ENCODE data around the gene SNX20.

The SNX20 gene

DNA sequence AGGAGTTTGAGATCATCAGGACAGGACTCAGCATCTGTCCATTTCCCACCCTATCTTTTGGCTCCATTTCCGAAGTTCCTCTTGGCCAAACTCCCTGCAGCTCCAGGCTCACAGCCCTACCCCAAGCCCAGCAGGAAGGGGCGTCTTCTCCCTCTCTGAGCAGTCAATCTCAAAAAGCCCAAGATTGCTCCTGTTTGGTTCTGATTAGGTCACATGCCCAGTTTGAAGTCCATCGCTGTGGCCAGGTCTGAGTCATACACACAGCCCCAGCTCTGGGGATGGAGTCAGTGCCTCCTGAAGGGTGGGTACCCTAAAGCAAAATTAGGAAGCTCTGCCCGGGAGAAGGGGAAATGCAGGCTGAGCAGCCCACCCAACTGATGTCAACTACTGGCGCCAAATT, 23.9 kb downstream of the SNX20 start:
- DNase-seq (ENCODE audit: low spot score): no peak

DNA sequence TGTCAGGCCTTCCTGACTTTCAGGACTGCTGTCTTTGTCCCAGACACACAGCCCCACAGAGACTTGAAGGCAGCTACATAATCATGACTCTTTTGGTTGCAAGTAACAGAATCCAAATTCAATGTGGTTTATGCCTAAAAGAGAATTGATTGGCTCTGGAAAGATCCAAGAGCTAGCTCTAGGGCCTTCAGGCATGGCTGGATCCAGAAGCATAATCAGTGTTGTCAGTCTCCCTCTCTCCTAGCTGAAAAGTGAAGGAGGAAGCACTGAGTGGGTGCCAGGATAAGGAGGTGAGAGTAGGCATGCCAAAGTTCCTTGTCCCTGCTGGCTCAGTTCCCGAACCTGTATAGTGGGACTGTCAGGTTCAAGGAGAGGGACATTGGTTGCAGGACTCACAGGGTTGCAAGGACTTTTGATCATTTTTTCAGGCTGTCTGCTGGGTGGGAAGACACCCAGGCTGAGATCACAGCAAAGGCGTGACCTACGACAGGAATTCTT, 25.5 kb downstream of the SNX20 start:
- no peak for DNase-seq (ENCODE audit: low spot score)

DNA sequence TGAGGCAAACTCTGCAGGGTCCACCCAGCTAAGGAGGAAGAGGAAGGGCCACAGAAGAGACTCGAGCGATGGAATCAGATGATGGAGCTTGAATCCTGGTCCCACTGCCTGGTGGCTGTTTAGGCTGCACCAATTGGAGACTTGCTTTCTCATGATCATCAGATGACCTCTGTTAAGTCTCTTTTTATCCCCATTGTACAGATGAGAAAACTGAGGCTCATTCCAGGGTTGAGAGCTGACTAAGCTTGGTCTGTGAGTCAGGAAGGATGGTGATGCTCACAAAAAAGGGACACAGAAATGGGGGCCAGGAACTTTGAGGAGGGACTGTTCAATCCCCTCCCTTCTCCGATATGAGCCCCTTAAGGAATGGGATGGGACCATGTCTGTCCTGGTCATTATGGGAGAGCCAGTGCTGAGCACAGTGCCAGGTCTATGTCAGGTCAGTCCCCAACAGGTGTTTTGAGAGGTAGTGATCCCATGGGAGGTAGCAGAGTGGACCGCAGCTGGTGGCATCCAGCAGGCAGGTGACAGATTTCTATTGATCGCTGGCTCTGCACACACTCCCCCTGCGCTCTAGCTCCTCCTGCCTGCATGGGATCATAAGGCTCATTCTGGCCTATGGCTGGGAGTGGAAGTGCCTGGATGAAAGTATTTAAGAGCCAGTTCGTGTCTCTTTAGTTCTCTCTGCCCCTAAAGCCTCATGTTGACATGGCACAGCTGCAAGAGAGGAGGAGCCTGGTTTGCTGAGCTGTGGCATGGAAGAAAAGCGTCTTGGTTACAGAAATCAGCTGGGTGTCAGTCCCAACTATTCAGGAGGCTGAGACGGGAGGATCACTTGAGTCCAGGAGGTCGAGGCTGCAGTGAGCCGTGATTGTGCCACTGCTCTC, 27.2 kb downstream of the SNX20 start:
- DNase-seq (ENCODE audit: low spot score): no peak

- no peak for DNase-seq (ENCODE audit: low spot score)
Observed at GRCh38 chr16:50652836-50653425, 28.2 kb downstream of the SNX20 start.

DNA sequence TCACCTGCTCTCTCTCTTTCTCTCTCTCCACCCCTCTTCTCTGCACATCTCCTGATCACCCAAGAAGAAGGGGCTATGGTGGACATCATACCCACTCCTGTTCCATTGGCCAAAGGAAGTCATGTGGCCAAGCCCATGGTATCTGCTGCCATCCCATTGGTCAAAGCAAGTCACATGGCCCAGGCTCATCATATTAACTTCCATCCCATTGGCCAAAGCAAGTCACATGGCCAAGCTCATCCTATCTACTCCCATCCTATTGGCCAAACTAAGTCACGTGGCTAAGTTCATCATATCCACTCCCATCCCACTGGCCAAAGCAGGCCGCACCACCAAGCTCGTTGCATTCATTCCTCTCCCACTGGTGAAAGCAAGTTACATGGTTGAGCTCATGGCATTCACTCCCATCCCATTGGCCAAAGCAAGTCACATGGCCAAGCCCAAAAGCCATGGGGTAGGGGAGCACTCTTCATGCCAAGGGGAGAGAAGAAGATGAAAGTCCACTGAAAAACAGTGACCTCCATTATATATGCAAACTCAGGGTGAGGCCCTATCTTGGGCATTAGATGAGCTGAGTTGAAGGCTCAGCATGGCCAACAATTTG, 29.2 kb downstream of the SNX20 start:
- no peak for DNase-seq (ENCODE audit: low spot score)

DNA sequence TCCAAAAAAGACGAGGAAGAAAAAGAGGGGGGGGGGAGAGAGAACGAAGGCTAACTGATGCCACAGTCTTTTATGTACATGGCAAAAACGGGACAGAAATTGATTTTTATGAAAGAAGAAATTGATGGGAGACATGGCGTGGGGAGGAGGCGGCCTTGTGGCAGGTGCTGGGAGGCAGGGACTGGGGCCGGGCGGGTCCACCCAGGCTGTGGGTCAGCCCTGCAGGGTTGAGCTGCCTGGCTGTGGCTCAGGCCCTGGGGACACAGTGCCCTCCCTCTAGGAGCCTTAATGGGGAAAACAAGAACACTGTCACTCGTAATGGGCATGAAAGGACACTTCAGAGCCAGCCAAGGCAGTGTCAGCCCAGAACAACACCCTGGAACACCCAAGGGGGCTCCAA, 34.8 kb downstream of the SNX20 start:
- DNase-seq (ENCODE audit: low spot score): no peak

DNA sequence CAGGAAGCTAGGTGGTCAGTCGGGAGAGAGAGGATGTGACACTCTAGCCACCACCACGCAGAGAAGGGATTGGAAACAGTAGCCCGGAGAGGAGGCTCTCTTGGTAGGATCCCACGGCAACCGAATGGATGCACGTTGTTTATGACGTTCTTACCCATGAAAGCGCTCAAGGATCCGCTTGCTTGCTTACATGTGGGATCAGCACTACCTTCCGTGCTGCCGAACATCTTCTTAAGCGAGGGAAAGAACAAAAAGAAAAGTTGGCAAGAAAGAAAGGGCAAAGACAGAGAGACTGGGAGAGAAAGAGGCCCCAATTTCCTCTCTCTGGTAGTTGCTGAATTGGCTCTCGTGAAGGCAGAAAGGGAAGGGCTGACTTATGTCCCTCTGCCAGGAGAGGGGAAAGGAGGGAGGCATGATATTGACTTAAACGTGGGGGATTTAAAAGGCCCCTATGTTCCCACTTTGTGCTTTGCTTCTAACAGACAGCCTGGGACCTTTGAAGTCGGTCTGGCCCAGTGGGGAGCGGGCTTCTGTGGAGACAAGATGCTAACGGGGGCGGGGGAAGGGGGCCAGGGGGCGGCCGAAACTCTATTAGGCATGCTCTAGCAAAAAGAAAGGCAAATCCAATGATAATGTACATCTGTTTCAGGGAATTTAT, 35.4 kb downstream of the SNX20 start:
- no peak for DNase-seq (ENCODE audit: low spot score)

- peak; percentile 28 for DNase-seq (ENCODE audit: low spot score)
Observed at GRCh38 chr16:50644729-50645128, 36.4 kb downstream of the SNX20 start.

- DNase-seq (ENCODE audit: low spot score): no peak
Observed at GRCh38 chr16:50644245-50644644, 36.9 kb downstream of the SNX20 start.

DNA sequence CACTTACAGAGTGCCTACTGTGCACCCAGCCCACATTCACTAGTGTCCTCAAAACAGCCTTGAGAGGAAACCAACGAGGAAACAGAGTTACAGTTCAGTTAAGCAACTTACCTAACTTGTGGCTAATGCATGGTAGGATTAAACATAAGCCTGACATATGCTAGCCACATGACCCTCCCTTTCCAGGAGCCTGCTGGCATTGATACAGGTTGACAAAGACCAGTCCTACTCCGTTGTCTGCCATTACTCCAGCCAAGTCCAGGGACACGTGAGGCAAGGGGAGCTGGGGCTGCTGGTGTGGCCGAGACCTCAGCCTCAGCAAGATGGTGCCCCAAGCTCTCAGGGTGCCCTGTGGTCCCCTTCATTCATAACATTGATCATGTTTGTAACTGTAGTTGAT, 37.9 kb downstream of the SNX20 start:
- no peak for DNase-seq (ENCODE audit: low spot score)

DNA sequence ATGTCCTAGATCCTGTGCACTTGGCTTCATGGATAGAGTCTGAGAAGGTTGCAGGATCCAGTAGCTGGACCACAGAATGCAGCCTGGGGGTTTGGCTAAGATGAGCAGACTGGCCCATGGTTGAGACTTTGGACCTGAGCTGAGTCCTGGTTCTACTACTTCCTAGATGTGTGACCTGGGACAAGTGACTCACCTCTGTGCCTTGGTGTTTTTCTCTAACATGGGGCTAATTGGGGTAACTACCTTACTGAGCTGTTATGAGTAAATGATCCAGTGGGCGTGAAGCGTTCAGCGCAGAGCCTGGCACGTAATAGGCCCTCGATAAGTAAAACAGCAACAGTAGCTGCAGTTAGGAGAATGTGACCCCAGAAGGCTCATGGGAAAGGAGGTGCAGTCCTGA, 38.8 kb downstream of the SNX20 start:
- DNase-seq (ENCODE audit: low spot score): no peak

DNA sequence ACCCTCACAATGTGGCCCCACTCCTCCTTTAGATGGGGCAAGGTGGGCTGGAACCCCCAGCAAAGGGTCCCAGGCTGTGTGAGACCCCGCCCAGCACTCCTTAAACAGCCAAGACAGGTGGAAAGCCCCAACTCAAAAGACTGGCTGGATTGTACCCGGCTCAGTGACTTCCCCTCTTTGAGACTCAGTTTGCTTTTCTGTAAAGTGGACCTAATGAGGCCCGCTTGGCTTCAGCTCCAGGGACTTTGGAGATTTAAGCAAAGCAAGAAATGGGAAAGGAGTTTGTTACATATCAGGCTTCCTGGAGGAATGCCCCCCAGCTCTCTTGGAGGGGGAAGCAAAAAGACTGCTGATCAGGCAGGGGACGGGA, 39.3 kb downstream of the SNX20 start:
- DNase-seq (ENCODE audit: low spot score): no peak

- DNase-seq (ENCODE audit: low spot score): no peak
Observed at GRCh38 chr16:50640919-50641817, 39.9 kb downstream of the SNX20 start.

GRCh38 chr16:50640391-50640790, 40.7 kb downstream of the SNX20 start:
- DNase-seq (ENCODE audit: low spot score): no peak

DNA sequence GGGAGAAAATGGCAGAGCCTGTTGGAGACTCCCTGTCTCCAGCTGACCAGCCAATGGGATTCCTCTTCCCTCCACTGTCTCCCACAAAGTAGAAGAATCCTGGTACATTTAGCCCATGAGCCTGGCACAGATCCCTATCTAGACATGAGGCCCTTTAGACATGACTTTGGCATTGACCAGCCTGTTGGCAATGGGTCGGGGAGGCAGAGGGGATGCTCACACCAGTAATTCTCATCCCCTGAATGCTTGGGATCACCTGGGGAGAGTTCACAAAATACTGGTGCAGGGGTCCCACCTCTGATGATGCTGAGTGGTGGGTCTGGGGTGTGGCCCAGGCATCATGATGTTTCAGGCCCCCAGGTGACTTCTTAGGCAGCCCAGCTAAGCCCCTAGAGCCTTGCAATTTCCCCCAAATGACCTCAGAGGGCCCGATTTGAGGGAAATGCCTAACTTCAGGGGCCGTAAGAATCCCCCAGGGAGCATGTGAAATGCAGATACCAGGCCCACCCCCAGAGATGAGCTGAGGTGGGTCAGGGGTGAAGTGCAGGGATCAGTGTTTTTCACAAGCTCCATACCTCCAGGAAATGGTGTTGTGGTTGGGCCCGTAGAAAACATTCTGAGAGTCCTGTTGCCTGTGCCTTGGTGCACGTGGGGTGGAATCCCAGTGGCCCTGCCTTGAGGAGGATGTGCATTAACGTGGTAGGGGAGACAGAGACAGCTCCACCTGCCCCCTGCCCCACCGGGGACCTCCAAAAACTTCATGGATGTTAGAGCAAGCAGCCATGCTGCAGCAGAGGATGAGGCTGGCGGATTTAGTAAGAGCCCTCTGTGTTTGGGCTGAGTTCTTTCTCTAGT, 42.1 kb downstream of the SNX20 start:
- no peak for DNase-seq (ENCODE audit: low spot score)

DNA sequence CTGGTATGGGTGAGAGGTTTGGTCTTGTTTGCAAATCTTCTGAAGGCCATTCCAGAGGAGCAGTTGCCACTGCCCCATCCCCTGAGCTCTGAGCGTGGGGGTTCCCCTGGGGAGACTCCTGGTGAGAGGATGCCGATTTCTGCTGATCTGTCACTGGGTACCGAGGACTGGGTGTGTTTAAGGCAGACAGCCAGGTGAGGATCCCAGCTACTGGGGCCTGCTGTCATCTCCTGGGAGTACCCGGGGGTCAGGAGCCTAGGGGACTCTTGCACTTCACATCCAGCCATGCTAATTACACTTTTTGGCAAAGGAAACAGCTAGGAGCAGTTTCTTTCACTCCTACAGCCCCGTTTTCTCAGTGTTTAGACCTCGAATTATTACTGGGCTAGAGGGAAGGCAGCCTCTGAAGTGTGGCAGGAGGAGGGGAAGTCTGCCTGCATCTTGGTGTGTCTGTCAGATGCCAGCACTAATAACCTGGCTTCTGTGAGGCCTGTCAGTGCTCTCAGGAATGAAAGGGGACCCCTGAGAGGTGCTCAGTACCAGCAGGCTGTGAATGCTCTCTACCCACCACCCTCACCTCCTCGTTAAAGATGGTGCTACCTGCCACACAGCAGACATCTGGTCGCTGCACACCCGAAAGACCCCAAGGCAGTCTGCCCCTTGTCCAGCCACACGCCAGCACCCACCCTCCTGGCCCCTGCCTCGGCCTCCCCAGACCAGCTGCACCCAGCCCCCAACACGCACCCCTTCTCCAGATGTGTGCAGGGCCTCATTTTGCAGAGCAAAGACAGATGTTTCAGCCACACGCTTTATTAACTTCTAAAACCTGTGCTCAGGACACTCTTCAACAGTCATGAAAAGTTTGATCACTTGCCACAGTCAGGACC, 43.2 kb downstream of the SNX20 start:
- no peak for DNase-seq (ENCODE audit: low spot score)

DNA sequence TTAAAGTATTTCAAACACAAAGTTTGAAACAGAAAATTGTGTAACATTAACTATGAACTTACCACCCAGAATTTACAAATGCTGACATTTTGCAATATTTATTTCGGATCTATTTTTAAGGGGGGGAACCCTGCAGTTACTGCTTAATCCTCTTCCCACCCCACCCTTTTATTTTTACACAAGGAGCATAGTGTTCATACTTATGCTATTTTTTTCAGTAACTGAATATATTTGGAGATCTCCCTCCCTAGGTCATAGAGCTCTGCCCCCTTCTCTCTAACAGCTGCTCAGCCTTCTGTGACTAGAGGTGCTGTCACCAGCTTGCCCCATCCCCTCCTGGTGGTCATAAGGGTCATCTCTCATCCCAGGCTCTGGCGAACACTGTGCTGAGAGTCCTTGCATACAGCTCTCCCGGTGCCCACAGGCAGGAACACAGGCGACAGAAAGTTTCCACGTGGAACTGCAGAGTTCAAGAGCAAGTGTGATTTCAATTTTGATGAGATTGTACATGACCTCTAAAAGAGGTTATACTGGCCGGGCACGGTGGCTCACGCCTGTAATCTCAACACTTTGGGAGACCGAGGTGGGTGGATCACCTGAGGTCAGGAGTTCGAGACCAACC, 44.2 kb downstream of the SNX20 start:
- no peak for DNase-seq (ENCODE audit: low spot score)

DNA sequence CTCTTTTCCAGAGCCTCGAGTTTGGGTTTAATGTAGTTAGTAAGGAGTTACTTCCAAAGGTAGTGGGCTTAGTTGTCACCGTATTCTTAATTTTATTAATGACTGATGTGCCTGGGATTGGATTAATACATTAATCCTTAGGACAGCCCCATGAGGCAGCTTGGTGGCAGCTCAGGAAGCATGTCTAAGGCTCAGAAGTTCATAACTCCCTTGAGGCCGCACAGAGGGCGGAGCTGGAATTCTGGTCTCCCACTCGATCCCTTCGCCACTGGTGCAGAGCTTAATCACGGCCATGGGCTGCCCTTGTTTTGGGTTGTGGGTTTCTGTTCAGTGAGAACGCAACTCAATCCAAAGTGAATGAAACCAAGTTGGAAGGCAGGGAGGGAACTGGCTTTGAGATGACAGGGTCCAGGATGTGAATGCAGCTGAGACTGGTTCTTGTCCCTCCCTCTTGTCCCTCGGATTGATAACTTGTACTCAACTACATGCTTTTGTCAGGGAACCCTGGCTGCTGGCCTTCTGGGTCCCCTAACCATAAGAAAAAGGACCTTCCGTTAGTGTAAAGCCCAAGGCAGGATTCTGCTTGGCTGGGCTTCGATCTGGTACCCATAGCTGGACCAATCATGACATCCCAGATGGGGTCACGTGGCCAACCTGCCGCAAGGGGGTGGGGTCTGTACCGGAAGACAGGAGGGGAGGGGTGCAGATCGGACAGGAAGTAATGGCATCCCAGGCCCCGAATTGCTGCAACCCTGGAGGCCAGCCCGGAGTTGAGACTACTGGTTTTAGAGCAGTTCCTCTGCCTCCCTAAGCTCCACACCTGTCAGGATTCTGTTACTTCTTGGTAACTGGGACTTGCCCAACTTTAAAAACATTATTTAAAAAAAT, 45.4 kb downstream of the SNX20 start:
- no peak for DNase-seq (ENCODE audit: low spot score)
